GM23248 (cell line): ENCODE measurements around the gene NUTF2.

Source experiments
- EZH2 ChIP-seq: fragments of 200-600 bp; sonication (generic); IDR thresholded peaks from 2 replicates; pipeline ENCODE4 v1.6.1; 2018; ENCODE audit warnings: antibody characterized with exemption, mild to moderate bottlenecking; ENCODE audit not compliant: insufficient read depth, poor library complexity, severe bottlenecking
- EZH2phosphoT487 ChIP-seq: fragments of 200-600 bp; sonication (generic); IDR thresholded peaks from 2 replicates; pipeline ENCODE4 v1.6.1; 2018; ENCODE audit warnings: antibody characterized with exemption, moderate library complexity, mild to moderate bottlenecking, low read depth; ENCODE audit not compliant: insufficient read depth

- TF ChIP-seq EZH2 (no peak), EZH2phosphoT487 (no peak)
These were observed 25.4 kb downstream of the NUTF2 start for GRCh38 chr16:67872131-67872630.
